Activated T-cell treated with anti-CD3 and anti-CD28 coated beads for 48 hours (primary cell): ENCODE results near the gene FBXO36.
"Not testable (repeated sequence)": the region's sequence is repeated elsewhere in the genome, so short reads cannot be mapped to it uniquely, and the experiment has no call there.

ENCODE experiments used
- DNase-seq: peaks from one replicate; pipeline ENCODE4 v3.0.0-alpha.2; 2020; ENCODE audit warnings: low read depth

Gene FBXO36

DNA sequence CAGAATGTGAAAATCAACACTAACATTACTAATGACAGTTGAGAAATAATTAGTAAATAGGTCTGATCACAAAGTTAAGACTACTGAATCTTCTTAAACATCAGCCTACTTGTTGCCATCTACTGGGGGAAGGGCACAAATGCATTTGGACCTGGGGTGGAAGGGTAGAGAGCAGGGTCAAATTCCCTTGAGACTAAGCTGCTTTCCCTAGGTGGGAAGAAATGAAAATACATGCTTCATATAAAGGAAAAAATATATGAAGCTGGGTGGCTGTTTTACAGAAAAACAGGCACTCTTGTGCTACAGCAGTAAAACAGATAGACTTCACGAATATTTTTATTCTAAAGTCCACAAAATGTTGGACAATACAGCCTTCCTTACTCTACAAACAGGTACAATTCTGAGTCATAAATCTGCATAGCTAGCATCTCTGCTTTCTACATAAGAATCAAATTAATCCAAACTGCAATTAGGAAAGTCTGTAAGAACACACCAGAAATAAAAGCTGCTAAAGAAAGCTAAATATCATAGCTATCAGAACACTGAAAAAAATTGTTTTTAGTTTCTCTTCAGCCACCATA is 11.4 kb upstream of the FBXO36 start:
- no peak for DNase-seq

DNA sequence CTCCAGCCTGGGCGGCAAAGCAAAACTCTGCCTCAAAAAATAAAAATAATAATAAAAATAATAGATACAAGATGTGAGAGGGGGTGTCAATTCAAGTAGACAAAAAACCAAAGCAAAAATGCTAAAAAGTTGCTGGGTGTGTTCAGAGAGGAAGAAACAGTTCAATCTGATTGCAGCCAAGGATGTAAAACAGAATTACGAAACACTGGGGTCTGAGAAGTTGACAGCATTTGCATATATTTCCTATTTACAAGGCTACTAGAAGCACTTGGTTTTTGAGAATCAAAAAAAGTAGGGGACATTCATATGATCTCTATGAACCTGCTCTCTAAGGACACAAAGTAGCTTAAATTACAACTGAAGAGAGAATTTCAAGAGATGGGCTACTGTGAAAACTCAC is 8.1 kb upstream of the FBXO36 start:
- no peak for DNase-seq

DNA sequence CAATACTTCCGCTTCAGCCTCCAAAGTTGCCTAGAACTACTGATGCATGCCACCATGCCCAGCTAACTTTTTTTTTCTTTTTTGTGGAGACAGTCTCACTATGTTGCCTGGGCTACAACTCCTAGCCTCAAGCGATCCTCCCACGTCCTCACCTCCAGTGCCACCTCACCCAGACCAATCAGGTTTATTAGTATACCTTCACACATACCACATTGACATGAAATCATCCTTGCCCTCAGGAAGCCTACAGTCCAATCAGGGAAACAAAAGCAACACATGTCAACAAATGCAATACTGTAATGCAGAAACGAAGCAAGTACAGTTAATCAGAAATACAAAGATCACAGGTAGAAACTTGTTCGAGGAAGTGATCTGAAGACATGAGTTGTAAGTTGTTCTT is 4.5 kb upstream of the FBXO36 start:
- no peak for DNase-seq

DNA sequence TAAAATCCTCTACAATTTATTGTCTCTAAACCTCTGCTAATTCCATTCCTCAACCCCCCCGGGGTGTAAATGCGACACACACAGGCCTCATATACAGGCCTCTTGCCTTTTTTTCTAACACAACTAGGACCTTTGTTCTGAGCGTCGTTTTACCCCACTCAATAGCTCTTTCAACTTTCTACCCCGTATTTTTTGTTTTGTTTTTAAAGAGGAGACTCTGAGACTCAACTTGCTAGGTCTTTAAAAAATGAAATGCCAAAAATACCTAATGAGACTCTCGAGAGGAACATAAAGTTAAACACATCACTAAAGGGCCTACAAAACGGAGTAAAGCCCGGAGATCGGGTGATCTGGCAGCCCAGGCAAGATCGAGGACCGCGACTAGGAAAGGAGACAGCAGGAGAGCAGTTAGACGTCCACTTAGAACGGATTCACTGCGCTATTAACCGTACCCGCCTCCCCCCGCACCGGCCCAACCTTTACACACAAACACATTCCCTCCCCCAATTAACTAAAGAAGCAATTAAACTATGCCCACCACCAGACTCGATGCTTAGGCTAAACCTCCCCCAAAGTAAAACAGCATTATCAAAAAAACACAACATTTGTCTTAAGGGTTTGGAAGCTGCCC is 2.2 kb upstream of the FBXO36 start:
- DNase-seq: no peak

DNA sequence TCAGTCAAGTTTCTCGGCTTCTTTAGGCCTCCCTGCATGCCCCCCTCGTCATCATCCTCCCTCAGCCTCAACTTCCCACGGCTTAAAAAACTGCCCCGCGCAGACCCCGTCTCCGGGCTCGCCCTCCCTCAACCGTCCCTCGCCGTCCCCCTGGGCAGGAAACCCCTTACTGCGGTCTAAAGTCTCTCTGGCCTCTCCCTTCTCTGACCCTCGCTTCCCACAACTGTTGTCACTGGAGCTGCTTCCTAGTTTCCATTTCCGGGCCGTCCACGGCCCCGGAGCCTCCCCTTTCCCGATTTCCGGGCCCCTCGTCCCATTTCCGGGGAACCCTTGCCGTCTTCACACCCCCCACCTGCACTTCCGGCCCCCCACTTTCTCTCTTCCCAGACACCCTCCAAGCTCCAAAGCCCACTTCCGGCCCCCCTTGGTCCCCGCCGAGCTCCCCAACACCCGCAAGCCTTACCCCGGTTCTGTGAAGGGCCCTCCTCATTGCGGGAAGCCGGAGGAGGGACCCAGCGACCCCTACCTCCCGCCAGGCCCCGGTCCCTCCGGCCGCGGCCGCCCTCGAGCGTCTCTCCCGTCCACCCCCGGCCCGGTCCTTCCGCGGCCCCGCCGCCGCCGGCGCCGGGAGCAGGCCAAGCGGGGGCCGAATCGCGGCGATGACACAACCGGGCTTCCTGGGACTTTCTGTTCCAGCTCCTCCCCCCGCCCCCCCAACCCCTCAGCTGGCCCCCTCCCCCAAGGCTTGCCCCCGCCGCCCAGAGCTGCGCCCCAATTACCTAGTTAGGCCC is 1.0 kb upstream of the FBXO36 start:
- DNase-seq: peak; percentile 48

DNA sequence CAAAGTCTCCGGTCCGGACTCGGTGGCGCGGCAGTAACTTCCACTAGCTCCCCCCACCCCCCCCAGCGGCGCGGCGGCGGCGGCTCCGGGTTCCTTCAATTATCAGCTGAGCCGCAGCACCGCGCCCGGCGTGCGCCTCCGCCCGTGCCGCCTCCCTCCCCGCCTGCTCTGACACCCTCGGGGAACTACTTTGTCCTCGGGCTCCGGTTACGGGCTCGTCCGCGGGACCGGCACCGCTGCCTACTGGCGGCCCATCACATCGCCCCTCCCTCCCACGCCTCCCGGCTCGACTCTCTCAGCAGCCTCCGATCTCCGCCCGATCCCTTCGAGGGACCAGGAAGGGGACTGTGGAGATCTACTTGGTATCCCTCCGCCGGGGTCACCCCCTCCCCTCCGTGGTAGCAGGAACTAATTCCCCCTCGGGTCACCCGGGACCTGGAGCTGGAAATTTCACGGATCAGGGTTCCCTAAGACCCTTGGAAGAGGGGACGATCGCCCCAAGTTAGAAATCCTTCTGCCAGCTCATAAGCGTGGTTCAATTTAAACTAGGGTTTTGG is 333 bp upstream of the FBXO36 start, which contains the start of gene TRIP12:
Gene TRIP12, minus strand, starts transcription at position 118 of the 557 bp plus-strand sequence. CDS start 41,930 bp downstream, outside the sequence.
- DNase-seq: peak; percentile 86

DNA sequence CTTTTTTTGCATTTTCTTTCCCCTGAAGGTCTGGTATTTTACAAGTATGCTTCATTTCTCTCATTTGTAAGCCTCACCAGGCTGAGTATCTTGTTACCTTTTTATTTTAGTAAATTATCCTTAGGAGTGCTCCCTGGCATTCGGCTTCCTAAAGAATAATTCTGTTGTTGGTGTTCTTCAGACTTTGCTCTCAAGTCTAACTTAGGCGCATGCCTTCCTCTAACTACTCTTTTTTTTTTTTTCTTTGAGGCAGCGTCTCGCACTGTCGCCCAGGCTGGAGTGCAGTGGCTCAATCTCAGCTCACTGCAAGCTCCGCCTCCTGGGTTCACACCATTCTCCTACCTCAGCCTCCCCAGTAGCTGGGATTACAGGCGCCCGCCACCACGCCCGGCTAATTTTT is 2.2 kb downstream of the FBXO36 start:
- DNase-seq: not testable (repeated sequence)

DNA sequence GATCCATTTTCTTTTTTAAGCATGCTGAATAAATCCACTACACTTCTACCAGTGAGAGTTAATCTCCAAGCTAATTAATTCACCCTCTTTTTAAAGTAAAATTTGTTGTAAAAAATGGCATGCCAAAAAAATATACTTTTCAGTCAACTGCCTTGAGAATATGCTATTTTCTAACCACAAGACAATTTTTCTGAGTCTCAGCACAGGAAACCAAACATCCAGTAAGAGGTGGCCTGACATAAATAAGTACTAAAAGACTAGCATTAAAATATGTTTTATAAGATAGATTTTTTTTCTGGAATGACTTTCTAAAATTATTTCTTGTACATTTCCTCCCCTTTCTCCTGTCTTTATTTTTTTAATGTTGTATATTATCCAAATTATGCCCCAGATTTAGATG is 2.9 kb downstream of the FBXO36 start:
- no peak for DNase-seq

DNA sequence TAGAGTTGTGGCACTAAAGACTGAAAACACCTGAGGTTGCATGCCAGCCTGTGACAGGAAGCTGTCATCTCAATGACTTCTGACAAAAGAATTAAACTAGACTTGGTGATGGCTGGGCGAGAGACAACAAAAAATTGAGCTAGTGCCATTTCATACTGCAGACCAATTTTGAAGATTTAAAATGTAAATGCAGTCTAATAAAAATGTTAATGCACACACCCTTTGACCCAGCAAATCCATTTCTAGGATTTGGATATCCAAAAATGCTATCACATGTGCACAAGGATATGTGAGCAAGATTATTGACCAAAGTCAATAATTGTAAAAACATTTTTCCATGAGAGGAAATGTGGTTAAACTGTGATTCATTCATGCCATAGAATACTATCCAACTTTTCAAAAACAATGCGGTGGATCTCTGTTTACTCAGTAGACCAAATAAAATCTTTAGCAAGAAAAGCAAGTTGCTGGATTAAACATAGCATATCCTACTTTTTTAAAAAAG is 5.6 kb downstream of the FBXO36 start:
- DNase-seq: no peak

DNA sequence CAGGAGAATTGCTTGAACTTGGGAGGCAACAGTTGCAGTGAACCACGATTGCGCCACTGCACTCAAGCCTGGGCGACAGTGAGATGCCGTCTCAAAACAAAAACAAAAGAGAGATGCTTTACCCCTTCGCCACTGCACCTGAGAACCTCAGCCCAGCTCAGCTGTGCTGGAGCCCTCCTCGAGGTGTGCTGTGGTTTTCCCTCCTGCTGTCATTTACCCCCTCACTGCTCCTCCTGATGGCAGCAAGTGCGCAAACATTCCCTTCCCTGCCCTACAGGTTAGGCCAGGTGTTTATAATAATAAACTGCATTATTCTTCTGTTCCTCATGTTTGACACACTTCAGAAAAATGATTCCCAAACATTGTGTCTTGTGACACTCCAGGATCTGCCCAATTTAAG is 8.4 kb downstream of the FBXO36 start:
- no peak for DNase-seq

DNA sequence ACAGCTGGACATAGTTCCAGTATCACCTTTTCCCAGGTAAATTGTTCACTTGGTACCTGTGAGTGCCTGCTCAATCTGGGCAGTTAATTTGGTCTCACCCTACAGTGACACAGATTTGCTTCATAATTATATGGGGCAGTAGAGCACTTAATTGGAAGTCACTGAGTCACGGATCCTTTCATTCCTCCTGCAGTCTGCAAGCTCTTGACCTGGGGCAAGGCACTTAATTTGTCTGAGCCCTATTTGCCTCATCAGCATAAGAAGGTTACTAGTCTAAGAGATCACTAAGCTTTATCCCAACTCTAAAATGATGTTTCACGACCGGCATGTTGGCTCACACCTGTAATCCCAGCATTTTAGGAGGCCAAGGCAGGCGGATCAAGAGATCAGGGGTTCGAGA is 8.9 kb downstream of the FBXO36 start:
- DNase-seq: no peak

DNA sequence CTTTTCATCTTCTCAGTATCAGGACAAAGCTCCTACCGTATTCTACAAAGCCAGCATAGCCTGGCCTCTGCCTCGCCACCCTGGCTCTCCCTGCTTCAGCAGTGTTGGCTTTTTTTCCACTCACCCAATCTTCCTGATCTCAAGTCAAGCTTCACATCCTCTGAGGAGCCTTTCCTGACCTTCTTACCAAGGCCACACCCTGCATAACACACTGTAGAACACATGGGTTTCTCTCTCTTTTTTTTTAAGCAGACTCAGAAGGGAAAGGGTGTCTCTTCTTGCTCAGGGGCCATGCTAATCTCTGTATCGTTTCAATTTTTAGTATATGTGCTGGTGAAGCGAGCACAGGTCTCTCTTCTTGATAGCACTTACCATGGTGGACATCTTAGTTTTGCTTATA is 15.2 kb downstream of the FBXO36 start:
- DNase-seq: no peak

DNA sequence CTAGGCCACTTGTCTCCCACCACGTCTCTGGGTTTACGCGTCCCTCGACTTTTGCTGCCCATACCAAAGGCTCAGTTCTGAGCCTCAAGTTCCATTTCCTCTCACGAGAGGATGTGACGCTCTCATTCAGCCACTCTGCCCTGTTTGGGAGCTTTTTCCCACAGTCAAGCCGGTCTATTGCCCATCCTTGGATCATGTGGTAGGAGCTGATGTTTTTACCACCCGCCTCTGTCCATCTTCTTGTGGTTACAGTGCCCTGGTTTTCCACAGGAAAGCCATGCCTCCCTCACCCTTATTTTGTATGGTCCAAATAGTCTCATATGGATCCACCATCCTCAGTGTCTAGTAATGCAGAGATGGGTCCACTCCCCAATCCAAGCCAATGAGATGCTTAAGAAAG is 20.4 kb downstream of the FBXO36 start:
- no peak for DNase-seq

DNA sequence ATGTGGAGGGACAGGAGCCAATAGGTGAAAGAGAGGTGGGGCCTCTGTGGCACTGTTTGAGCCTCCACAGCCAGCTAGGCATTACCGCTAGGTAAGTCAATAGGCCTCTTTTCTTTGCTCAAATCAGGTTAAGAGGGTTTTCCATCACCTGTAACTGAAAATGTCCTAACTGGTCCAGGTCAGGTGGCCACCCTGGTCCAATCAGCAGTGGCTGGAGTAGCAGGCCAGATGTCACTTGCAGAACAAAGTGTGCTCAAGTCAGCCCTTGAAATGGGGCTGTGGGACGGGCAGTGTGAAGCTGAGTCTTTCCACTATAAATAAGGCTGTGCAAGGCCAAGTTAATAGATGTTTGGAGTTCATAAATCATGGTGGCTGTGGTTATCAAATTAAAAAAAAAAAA is 20.9 kb downstream of the FBXO36 start:
- DNase-seq: no peak

DNA sequence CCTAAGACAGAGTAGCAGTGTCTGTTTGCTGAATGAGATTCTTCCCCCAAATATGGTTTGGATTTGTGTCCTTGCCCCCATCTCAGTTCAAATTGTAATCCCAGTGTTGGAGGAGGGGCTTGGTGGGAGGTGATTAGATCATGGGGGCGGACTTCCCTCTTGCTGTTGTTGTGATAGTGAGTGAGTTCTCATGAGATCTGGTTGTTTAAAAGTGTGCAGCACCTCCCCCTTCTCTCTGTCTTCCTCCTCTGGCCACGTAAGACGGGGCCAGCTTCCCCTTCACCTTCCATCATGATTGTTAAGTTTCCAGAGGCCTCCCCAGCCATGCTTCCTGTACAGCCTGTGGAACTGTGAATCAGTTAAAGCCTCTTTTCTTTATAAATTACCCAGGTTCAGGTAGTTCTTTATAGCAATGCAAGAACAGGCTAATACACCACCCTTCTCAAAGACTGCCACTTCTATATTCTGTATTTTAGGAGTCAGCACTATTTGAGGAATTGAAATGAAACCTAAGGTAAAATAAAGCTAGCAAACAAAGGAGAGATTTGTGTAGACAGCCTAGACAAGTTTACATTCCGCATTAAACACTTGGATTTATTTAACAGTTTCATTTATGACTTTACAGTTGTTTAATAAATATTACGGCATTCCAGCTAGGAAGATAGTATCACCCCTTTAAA is 21.6 kb downstream of the FBXO36 start:
- no peak for DNase-seq

DNA sequence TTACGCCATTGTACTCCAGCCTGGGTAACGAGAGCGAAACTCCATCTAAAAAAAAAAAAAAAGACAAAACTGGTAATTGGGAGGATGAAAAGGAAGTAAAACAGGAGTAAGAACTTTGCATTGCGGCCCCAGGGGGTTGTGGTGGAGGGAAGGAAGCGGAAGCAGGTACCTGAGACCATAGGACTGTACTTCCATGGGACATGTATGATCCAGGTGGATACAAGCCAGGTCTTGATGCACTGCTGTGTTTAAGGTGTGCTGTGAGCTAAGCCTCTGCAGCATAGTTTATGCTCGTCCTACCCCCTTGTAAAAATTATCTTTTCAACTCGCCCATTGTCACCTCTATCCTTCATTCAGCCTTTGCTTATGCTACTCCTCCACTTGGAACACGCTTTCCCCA is 23.7 kb downstream of the FBXO36 start:
- no peak for DNase-seq

DNA sequence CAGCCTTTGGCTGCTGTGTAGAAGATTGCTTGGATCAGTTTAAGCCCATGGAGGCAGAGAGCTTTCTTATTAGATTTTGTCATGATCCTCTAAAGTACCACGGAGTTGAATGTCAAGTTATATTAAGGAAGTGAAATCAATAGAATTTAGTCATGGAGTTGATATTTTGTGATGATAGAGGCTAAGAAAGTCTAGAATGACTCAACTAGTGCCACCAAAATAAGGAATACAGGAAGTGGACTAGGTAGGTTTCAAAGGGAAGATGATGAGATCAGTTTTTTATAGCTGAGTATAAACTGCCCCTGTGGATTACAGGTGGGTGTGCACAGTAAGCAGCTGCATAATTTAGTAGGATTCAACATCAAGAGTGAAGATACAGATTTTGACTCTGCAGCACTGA is 25.2 kb downstream of the FBXO36 start:
- no peak for DNase-seq

DNA sequence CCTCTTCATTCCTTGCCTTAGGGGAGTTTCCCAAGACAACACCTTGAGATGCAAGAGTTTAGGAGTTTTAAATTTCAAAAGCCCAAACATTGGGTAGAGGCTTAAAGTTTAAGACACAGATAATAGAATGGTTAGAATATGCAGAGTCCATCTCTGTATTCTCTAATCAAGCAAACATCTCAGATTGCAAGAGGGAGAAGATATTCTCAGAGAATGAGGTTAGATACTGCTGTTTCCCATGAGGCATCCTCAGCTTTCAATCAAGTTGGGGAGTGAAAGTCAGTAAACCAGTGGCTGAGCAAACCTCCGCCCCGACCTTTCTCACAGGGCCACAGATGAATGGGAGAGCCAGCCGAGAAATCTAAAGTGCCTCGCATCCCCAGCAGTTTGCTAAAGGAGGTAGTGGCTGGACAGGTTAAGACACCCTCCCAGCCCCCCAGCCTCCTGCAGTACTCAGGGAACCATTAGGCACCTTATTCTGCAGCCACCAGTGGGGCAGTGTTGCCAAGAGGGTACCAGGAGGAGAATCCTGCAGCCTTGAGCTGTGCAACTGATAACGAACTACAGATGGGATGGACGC is 30.0 kb downstream of the FBXO36 start:
- no peak for DNase-seq

DNA sequence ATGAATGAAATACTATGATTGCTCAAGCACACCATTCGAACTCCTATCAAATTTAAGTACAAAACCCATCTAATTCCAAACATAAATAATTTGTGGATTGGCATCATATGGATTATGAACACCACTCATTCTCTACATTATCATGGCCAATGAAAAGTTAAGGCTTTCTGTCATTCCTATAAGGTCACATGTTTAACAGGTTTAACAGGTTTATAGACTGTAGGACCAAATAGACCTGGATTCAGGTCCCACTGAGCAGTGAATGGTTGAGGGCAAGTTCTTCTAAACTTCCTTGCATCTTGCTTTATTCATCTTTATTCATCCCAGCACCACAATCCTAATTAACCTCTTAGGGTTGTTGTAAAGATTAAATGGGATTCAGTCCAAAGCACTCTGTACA is 33.4 kb downstream of the FBXO36 start:
- no peak for DNase-seq

DNA sequence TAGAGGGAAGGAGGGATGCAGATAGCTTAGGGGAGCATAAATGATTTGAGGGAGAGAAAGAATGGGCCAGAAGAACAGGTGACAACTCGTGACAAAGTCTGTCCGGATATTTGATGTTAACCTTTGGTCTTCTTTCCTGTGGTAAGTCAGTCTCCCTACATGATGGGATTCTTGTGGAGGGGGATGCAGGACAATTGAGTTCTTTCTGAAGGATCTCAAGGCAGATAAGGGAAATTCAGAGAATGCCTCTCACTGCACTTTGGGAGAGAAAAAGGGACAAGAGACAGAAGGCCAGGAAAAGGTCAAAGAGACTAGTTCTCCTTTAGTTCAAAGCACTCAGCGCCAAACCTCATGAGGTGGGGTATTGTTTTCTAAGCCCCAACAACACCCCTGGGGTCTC is 34.2 kb downstream of the FBXO36 start:
- DNase-seq: no peak

DNA sequence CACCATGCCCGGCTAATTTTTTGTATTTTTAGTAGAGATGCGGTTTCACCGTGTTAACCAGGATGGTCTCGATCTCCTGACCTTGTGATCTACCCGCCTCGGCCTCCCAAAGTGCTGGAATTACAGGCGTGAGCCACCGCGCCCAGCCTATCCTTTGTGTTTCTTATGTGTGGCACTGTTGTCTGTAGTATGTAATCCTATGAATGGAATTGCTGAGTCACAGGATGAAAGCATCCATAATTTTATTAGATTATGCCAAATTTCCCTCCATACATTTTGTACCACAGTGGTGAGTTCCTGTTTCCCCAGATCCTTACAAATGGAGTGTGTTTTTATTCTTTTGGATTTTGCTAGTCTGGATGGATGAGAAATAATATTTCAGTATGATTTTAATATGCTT is 41.3 kb downstream of the FBXO36 start:
- not testable (repeated sequence) for DNase-seq

DNA sequence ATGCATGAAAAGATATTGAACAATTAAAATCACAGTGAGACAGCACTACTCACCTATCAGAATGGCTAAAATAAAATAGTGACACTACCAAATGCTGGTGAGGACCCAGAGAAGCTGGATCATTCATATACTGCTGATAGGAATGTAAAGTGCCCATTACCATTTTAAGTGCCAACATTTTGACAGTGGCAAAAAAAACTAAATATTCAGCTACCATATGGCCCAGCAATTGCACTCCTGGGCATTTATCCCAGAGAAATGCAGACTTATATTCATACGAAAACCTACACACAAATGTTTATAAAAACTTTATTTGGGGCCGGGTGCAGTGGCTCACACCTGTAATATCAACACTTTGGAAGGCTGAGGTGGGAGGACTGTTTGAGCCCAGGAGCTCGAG is 47.6 kb downstream of the FBXO36 start:
- DNase-seq: no peak
